Breast epithelium (tissue), 4 donors: ENCODE results near the gene IRF5. TPM values are rescaled to one million over a fixed set of nuclear protein-coding genes. Genes with fewer than 3 reads are reported as not detected.

Experiments
- DNase-seq, 2 donors: peaks; one replicate each; pipeline ENCODE4 v3.0.0-alpha.2; 2019; ENCODE audit warnings: low spot score in 2 of 2
- H3K27ac ChIP-seq, 2 donors: fragments of 200-600 bp; sonication (generic) in 1 of 2; one replicate each; pipeline ENCODE4 v1.5.1; 2016 to 2019; ENCODE audit warnings: mild to moderate bottlenecking in 1 of 2
- H3K27me3 ChIP-seq, 2 donors: fragments of 200-600 bp; sonication (generic) in 1 of 2; one replicate each; pipeline versions ENCODE4 v1.5.1 to v1.6.0; 2017 to 2019; ENCODE audit warnings: control low read depth in 1 of 2, mild to moderate bottlenecking in 1 of 2
- H3K36me3 ChIP-seq: fragments of 200-600 bp; one replicate; pipeline ENCODE4 v1.5.1; 2019
- H3K4me1 ChIP-seq, 2 donors: fragments of 200-600 bp; sonication (generic); one replicate each; pipeline ENCODE4 v1.5.1; 2016 to 2019; ENCODE audit warnings: control low read depth in 1 of 2
- H3K4me3 ChIP-seq, 3 donors: fragments of 200-600 bp; sonication (generic); 1 replicate in 2 of 3; 2 replicates in 1 of 3; pipeline ENCODE4 v1.5.1; 2016 to 2019; ENCODE audit warnings: mild to moderate bottlenecking in 3 of 3, moderate library complexity in 2 of 3
- H3K9me3 ChIP-seq, 2 donors: fragments of 200-600 bp; sonication (generic) in 1 of 2; one replicate each; pipeline ENCODE4 v1.5.1; 2016 to 2019; ENCODE audit warnings: control low read depth in 1 of 2
- CTCF ChIP-seq, 3 donors: fragments of 450-650 bp; IDR thresholded peaks; one replicate each; pipeline ENCODE4 v1.5.1; 2016 to 2017; ENCODE audit warnings: antibody characterized with exemption in 3 of 3, mild to moderate bottlenecking in 3 of 3, moderate library complexity in 3 of 3
- POLR2A ChIP-seq: fragments of 450-650 bp; IDR thresholded peaks from one replicate; pipeline ENCODE4 v1.6.1; 2016; ENCODE audit warnings: antibody characterized with exemption, mild to moderate bottlenecking, moderate library complexity
- POLR2AphosphoS5 ChIP-seq, 3 donors: sonication (generic); formaldehyde crosslinking; IDR thresholded peaks; one replicate each; pipeline ENCODE4 v1.6.1; 2017; ENCODE audit warnings: antibody characterized with exemption in 3 of 3
- intact Hi-C: fragments of 100-400 bp; cut with DNase I; formaldehyde crosslinking; loops from one replicate; pipeline ENCODE4 v1.15.1; 2023; ENCODE audit warnings: low total_unique reads
- total RNA-seq, 3 donors: library from RNA; depleted of rRNA; stranded (reverse); fragments of >200 nt; gene quantifications; one replicate each; pipeline ENCODE4 v1.1.0, GENCODE V29; 2016

IRF5 gene
- total RNA-seq, 3 donors from 2014 or later: 4.6 to 19.4 (median 11.1) TPM

GRCh38 chr7:128902761-128903585 is 34.8 kb upstream of the IRF5 start:
- Histone ChIP-seq H3K27me3 (peaks cover 0 to 4% of the 10 kb centered on the region in 2 donors), H3K9me3 (peaks cover 4 to 10% of the 10 kb centered on the region in 2 donors), H3K36me3 (no peaks in the 10 kb centered on the region), H3K4me1 (no peaks in the 10 kb centered on the region), H3K27ac (no peak overlapping the region), H3K4me3 (no peak overlapping the region)
- intact Hi-C loops: no loop called here
- peak in 1 of 2 donors; percentile 28 for DNase-seq
- TF ChIP-seq POLR2A (no peak), POLR2AphosphoS5 (IDR thresholded peaks at IDR 0.05) (no peak), CTCF (IDR thresholded peaks at IDR 0.05) (no peak)

- H3K9me3 ChIP-seq: peaks cover 4 to 10% of the 10 kb centered on the region in 2 donors
- H3K4me3 ChIP-seq: no peak overlapping the region
- H3K27me3 ChIP-seq: peaks cover 0 to 4% of the 10 kb centered on the region in 2 donors
- H3K4me1 ChIP-seq: no peaks in the 10 kb centered on the region
- peak in 1 of 2 donors; percentile 35 for DNase-seq
- intact Hi-C loops: no loop called here
- no peaks in the 10 kb centered on the region for H3K36me3 ChIP-seq
- TF ChIP-seq POLR2AphosphoS5 (IDR thresholded peaks at IDR 0.05): no peak
- TF ChIP-seq POLR2A: no peak
- no peak for TF ChIP-seq CTCF (IDR thresholded peaks at IDR 0.05)
- no peak overlapping the region for H3K27ac ChIP-seq
Observed at GRCh38 chr7:128903621-128904361, 33.9 kb upstream of the IRF5 start.

- intact Hi-C loops: no loop called here
- Histone ChIP-seq H3K4me1 (no peaks in the 10 kb centered on the region), H3K9me3 (peaks cover 2 to 3% of the 10 kb centered on the region in 2 donors), H3K27ac (no peak overlapping the region), H3K4me3 (no peak overlapping the region), H3K36me3 (no peaks in the 10 kb centered on the region), H3K27me3 (peaks cover 0 to 8% of the 10 kb centered on the region in 2 donors)
- peak in 1 of 2 donors; percentile 30 for DNase-seq
- TF ChIP-seq CTCF (IDR thresholded peaks at IDR 0.05): peak; percentile 18 to 49 (median 44)
- no peak for TF ChIP-seq POLR2AphosphoS5 (IDR thresholded peaks at IDR 0.05)
Observed at GRCh38 chr7:128904381-128905197, 33.1 kb upstream of the IRF5 start.

- no peak overlapping the region for H3K4me3 ChIP-seq
- DNase-seq: peak in 1 of 2 donors; percentile 19
- TF ChIP-seq CTCF (IDR thresholded peaks at IDR 0.05): no peak
- no peak for TF ChIP-seq POLR2AphosphoS5 (IDR thresholded peaks at IDR 0.05)
- no peak for TF ChIP-seq POLR2A
- no peaks in the 10 kb centered on the region for H3K9me3 ChIP-seq
- no peaks in the 10 kb centered on the region for H3K4me1 ChIP-seq
- H3K27me3 ChIP-seq: peaks cover 4 to 22% of the 10 kb centered on the region in 2 donors
- no peak overlapping the region for H3K27ac ChIP-seq
- no peaks in the 10 kb centered on the region for H3K36me3 ChIP-seq
- intact Hi-C loops: no loop called here
Observed at GRCh38 chr7:128906001-128906765, 31.5 kb upstream of the IRF5 start.
